HepG2 (cell line): ENCODE measurements around the gene EYA2. TPM values are rescaled to one million over a fixed set of nuclear protein-coding genes. Genes with fewer than 3 reads are reported as not detected.

Source experiments
- BCL6 ChIP-seq: IDR thresholded peaks from 2 replicates; pipeline ENCODE4 v1.6.1; 2016; ENCODE audit warnings: missing genetic modification reagents, missing compliant biosample characterization
- ERF ChIP-seq: IDR thresholded peaks from 2 replicates; pipeline ENCODE4 v1.6.1; 2018; ENCODE audit warnings: missing biosample characterization, missing genetic modification reagents
- FIP1L1 ChIP-seq: fragments of 200-400 bp; formaldehyde crosslinking; IDR thresholded peaks from 2 replicates; pipeline ENCODE4 v1.6.1; 2018; ENCODE audit warnings: low read depth, mild to moderate bottlenecking, low read length, moderate library complexity, borderline replicate concordance; ENCODE audit not compliant: insufficient read depth
- KAT2B ChIP-seq: fragments of 150-350 bp; IDR thresholded peaks from 2 replicates; pipeline ENCODE4 v1.6.1; 2014; ENCODE audit warnings: low read depth, low read length, borderline replicate concordance
- KDM3A ChIP-seq: IDR thresholded peaks from 2 replicates; pipeline ENCODE4 v1.6.1; 2018; ENCODE audit warnings: low read depth, missing compliant biosample characterization
- PCBP2 ChIP-seq: fragments of 200-400 bp; formaldehyde crosslinking; optimal IDR thresholded peaks from 2 replicates; pipeline ENCODE3; 2018; ENCODE audit warnings: low read length, low read depth; ENCODE audit not compliant: poor library complexity, severe bottlenecking
- PLRG1 ChIP-seq: fragments of 450-650 bp; conservative IDR thresholded peaks from 2 replicates; pipeline ENCODE4 v1.6.1; 2016
- REXO4 ChIP-seq: sonication (generic); formaldehyde crosslinking; IDR thresholded peaks from 2 replicates; pipeline ENCODE4 v1.8.0; 2022; ENCODE audit warnings: missing genetic modification reagents, mild to moderate bottlenecking, borderline replicate concordance
- SIN3B ChIP-seq: fragments of 150-350 bp; IDR thresholded peaks from 2 replicates; pipeline ENCODE4 v1.6.1; 2014; ENCODE audit warnings: low read length
- ZNF101 ChIP-seq: sonication (generic); formaldehyde crosslinking; IDR thresholded peaks from 2 replicates; pipeline ENCODE4 v1.4.0; 2020; ENCODE audit warnings: mild to moderate bottlenecking, low read depth, missing genetic modification reagents, borderline replicate concordance
- ZNF329 ChIP-seq: sonication (generic); formaldehyde crosslinking; IDR thresholded peaks from 2 replicates; pipeline ENCODE4 v1.9.0; 2021; ENCODE audit warnings: low read depth, mild to moderate bottlenecking, missing genetic modification reagents
- ZNF543 ChIP-seq: sonication (generic); formaldehyde crosslinking; IDR thresholded peaks from 2 replicates; pipeline ENCODE4 v1.4.0; 2020; ENCODE audit warnings: mild to moderate bottlenecking, missing genetic modification reagents
- polyA plus RNA-seq, 8 experiments: library from polyadenylated mRNA; depleted of rRNA in 3 of 8; stranded (reverse) in 7 of 8; unstranded in 1 of 8; fragments of >200 nt; fragmentation: Illumina TruSeq in 4 of 8; extraction: Trizol in 4 of 8; gene quantifications; 2 replicates each; pipeline versions ENCODE4 v1.2.1 to v1.2.3, GENCODE V29; 2011 to 2016; ENCODE audit warnings: low read depth in 4 of 8, missing spikeins in 1 of 8, mixed read lengths in 1 of 8; ENCODE audit not compliant: insufficient read depth in 1 of 8
- total RNA-seq, 5 experiments: library from RNA; depleted of rRNA; stranded (reverse); fragments of >200 nt; fragmentation: Illumina TruSeq; extraction: Trizol; gene quantifications; 2 replicates each; pipeline ENCODE4 v1.2.3, GENCODE V29; 2016; ENCODE audit warnings: low read depth in 1 of 5
- TF ChIP-seq, protein P1 (sequence below): IDR thresholded peaks from 2 replicates; pipeline ENCODE4 v1.6.1; 2012; ENCODE audit warnings: inconsistent platforms
- TF ChIP-seq, protein P2 (sequence below): sonication (generic); formaldehyde crosslinking; IDR thresholded peaks from 2 replicates; pipeline ENCODE4 v1.4.0; 2020; ENCODE audit warnings: missing genetic modification reagents, borderline replicate concordance
- TF ChIP-seq, protein P3 (sequence below): sonication (generic); formaldehyde crosslinking; IDR thresholded peaks from 2 replicates; pipeline ENCODE4 v1.8.0; 2022; ENCODE audit warnings: mild to moderate bottlenecking, missing genetic modification reagents, moderate library complexity
- TF ChIP-seq, protein P4 (sequence below): sonication (generic); formaldehyde crosslinking; IDR thresholded peaks from 2 replicates; pipeline ENCODE4 v1.5.0; 2020; ENCODE audit warnings: mild to moderate bottlenecking, missing genetic modification reagents, borderline replicate concordance
- TF ChIP-seq, protein P5 (sequence below): sonication (generic); formaldehyde crosslinking; IDR thresholded peaks from 2 replicates; pipeline ENCODE4 v1.8.0; 2022; ENCODE audit warnings: mild to moderate bottlenecking, missing genetic modification reagents, moderate library complexity
- TF ChIP-seq, protein P6 (sequence below): IDR thresholded peaks from 2 replicates; pipeline ENCODE4 v1.6.1; 2016; ENCODE audit warnings: missing compliant biosample characterization, missing genetic modification reagents, borderline replicate concordance

Gene EYA2
- total and polyA plus RNA-seq, 2 of the 13 experiments (the other 11 are each of a cell fraction or from before 2014, with no cell fraction given), result not detected

DNA sequence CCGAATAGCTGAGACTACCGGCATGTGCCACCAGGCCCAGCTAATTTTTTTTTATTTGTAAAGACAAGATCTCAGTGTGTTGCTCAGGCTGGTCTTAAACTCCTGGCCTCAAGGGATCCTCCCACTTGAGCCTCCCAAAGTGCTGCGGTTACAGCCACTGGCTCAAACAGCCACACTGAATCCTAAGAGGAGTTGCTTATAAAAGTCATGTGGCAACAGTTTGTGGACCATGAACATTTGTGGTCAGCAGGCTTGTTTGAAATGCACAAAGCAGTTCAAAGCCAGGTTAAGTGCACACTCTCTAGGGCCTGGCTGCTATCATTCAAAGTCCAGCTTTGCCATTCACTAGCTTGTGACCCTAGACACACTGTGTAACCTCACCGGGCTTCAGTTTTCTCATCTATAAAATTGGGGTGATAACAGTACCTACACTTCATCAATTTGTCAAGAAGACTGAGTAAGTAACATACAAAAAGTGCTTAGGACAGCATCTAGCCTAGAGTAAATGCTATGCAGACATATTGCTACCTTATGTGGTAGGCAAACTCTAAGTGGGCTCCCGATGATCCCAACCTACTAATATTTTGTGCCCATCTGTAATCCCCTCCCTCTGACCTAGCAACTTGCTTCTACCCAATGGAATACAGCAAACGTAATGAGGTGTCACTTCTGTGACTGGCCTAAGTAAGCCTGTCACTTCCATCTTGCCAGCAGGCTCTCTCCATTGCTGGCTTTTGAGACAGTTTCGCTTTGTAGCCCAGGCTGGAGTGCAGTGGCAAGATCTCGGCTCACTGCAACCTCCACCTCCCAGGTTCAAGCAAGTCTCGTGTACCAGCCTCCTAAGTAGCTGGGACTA, 338.9 kb downstream of the EYA2 start (continued):
- TF ChIP-seq, protein P1, sequence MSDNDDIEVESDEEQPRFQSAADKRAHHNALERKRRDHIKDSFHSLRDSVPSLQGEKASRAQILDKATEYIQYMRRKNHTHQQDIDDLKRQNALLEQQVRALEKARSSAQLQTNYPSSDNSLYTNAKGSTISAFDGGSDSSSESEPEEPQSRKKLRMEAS, result peak; percentile 85
- TF ChIP-seq, protein P2, sequence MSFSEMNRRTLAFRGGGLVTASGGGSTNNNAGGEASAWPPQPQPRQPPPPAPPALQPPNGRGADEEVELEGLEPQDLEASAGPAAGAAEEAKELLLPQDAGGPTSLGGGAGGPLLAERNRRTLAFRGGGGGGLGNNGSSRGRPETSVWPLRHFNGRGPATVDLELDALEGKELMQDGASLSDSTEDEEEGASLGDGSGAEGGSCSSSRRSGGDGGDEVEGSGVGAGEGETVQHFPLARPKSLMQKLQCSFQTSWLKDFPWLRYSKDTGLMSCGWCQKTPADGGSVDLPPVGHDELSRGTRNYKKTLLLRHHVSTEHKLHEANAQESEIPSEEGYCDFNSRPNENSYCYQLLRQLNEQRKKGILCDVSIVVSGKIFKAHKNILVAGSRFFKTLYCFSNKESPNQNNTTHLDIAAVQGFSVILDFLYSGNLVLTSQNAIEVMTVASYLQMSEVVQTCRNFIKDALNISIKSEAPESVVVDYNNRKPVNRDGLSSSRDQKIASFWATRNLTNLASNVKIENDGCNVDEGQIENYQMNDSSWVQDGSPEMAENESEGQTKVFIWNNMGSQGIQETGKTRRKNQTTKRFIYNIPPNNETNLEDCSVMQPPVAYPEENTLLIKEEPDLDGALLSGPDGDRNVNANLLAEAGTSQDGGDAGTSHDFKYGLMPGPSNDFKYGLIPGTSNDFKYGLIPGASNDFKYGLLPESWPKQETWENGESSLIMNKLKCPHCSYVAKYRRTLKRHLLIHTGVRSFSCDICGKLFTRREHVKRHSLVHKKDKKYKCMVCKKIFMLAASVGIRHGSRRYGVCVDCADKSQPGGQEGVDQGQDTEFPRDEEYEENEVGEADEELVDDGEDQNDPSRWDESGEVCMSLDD (CRISPR knock-in tag), result no peak
- TF ChIP-seq BCL6 (CRISPR knock-in tag) (peak; percentile 100), ERF (CRISPR knock-in tag) (peak; percentile 95), ZNF329 (no peak), KAT2B (no peak), ZNF543 (CRISPR knock-in tag) (no peak), REXO4 (CRISPR knock-in tag) (no peak), PCBP2 (no peak), ZNF101 (CRISPR knock-in tag) (no peak), FIP1L1 (no peak), SIN3B (no peak), PLRG1 (no peak), KDM3A (CRISPR knock-in tag) (no peak)
- TF ChIP-seq, protein P3, sequence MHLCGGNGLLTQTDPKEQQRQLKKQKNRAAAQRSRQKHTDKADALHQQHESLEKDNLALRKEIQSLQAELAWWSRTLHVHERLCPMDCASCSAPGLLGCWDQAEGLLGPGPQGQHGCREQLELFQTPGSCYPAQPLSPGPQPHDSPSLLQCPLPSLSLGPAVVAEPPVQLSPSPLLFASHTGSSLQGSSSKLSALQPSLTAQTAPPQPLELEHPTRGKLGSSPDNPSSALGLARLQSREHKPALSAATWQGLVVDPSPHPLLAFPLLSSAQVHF, result no peak
- TF ChIP-seq, protein P4, sequence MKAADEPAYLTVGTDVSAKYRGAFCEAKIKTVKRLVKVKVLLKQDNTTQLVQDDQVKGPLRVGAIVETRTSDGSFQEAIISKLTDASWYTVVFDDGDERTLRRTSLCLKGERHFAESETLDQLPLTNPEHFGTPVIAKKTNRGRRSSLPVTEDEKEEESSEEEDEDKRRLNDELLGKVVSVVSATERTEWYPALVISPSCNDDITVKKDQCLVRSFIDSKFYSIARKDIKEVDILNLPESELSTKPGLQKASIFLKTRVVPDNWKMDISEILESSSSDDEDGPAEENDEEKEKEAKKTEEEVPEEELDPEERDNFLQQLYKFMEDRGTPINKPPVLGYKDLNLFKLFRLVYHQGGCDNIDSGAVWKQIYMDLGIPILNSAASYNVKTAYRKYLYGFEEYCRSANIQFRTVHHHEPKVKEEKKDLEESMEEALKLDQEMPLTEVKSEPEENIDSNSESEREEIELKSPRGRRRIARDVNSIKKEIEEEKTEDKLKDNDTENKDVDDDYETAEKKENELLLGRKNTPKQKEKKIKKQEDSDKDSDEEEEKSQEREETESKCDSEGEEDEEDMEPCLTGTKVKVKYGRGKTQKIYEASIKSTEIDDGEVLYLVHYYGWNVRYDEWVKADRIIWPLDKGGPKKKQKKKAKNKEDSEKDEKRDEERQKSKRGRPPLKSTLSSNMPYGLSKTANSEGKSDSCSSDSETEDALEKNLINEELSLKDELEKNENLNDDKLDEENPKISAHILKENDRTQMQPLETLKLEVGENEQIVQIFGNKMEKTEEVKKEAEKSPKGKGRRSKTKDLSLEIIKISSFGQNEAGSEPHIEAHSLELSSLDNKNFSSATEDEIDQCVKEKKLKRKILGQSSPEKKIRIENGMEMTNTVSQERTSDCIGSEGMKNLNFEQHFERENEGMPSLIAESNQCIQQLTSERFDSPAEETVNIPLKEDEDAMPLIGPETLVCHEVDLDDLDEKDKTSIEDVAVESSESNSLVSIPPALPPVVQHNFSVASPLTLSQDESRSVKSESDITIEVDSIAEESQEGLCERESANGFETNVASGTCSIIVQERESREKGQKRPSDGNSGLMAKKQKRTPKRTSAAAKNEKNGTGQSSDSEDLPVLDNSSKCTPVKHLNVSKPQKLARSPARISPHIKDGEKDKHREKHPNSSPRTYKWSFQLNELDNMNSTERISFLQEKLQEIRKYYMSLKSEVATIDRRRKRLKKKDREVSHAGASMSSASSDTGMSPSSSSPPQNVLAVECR (CRISPR knock-in tag), result peak; percentile 82
- TF ChIP-seq, protein P5, sequence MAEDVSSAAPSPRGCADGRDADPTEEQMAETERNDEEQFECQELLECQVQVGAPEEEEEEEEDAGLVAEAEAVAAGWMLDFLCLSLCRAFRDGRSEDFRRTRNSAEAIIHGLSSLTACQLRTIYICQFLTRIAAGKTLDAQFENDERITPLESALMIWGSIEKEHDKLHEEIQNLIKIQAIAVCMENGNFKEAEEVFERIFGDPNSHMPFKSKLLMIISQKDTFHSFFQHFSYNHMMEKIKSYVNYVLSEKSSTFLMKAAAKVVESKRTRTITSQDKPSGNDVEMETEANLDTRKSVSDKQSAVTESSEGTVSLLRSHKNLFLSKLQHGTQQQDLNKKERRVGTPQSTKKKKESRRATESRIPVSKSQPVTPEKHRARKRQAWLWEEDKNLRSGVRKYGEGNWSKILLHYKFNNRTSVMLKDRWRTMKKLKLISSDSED (CRISPR knock-in tag), result no peak
- TF ChIP-seq, protein P6, sequence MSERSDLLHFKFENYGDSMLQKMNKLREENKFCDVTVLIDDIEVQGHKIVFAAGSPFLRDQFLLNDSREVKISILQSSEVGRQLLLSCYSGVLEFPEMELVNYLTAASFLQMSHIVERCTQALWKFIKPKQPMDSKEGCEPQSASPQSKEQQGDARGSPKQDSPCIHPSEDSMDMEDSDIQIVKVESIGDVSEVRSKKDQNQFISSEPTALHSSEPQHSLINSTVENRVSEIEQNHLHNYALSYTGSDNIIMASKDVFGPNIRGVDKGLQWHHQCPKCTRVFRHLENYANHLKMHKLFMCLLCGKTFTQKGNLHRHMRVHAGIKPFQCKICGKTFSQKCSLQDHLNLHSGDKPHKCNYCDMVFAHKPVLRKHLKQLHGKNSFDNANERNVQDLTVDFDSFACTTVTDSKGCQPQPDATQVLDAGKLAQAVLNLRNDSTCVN (CRISPR knock-in tag), result no peak
